K562 (cell line): ENCODE data around the gene SPATA32. TPM values are rescaled to one million over a fixed set of nuclear protein-coding genes. Genes with fewer than 3 reads are reported as not detected.
A peak's percentile ranks its signal among the peaks of the same experiment; 100 is the strongest.

Experiments used
- DMBX1 ChIP-seq: fragments of 250-450 bp; sonication (Bioruptor Pico); IDR thresholded peaks from 2 replicates; pipeline ENCODE4 v1.8.0; 2022; ENCODE audit warnings: inconsistent platforms, mild to moderate bottlenecking, moderate library complexity, borderline replicate concordance
- MCM3 ChIP-seq: fragments of 450-650 bp; IDR thresholded peaks from 2 replicates; pipeline ENCODE4 v1.6.1; 2016
- MTA3 ChIP-seq: fragments of 450-650 bp; formaldehyde crosslinking; IDR thresholded peaks from 2 replicates; pipeline ENCODE4 v1.6.1; 2017; ENCODE audit warnings: mild to moderate bottlenecking, borderline replicate concordance
- NCOA2 ChIP-seq, 2 experiments: fragments of 450-650 bp; IDR thresholded peaks; 2 replicates each; pipeline ENCODE4 v1.6.1; 2018; ENCODE audit warnings: mild to moderate bottlenecking in 2 of 2, moderate library complexity in 1 of 2; ENCODE audit not compliant: partially characterized antibody in 2 of 2
- SETDB1 ChIP-seq: IDR thresholded peaks from one replicate; pipeline ENCODE4 v1.6.1; 2012; ENCODE audit warnings: low read length, control low read depth, inconsistent platforms
- XRCC4 ChIP-seq: IDR thresholded peaks from one replicate; pipeline ENCODE4 v1.6.1; 2011; ENCODE audit not compliant: insufficient read depth, insufficient read length; ENCODE audit errors: extremely low read depth
- ZNF551 ChIP-seq: fragments of 250-450 bp; sonication (Bioruptor Pico); IDR thresholded peaks from 2 replicates; pipeline ENCODE4 v1.5.0; 2021; ENCODE audit warnings: mild to moderate bottlenecking, moderate library complexity
- polyA plus RNA-seq, 8 experiments: library from polyadenylated mRNA; depleted of rRNA in 4 of 8; stranded (reverse) in 5 of 8; unstranded in 3 of 8; fragments of >200 nt; fragmentation: Nextera tagmentation in 2 of 8; fragmentation: Illumina TruSeq in 1 of 8; extraction: Ambion mirVana in 2 of 8; extraction: Trizol in 1 of 8; gene quantifications; 2 replicates each; pipeline versions ENCODE4 v1.2.1 to v1.2.3, GENCODE V29; 2011 to 2014; ENCODE audit warnings: inconsistent platforms in 1 of 8, missing spikeins in 1 of 8
- total RNA-seq, 7 experiments: library from RNA; depleted of rRNA in 6 of 7; stranded (reverse); fragments of >200 nt in 6 of 7; fragmentation: Illumina TruSeq in 2 of 7; extraction: Trizol in 2 of 7; gene quantifications; 2 replicates each; pipeline versions ENCODE4 v1.2.1 to v1.2.3, GENCODE V29; 2011 to 2021; ENCODE audit warnings: low replicate concordance in 1 of 7
- TF ChIP-seq, protein P1 (sequence below): fragments of 250-450 bp; sonication (Bioruptor Pico); IDR thresholded peaks from 2 replicates; pipeline ENCODE4 v1.4.0; 2020
- TF ChIP-seq, protein P2 (sequence below): fragments of 450-650 bp; IDR thresholded peaks from one replicate; pipeline ENCODE4 v1.6.1; 2018; ENCODE audit warnings: mild to moderate bottlenecking, moderate library complexity; ENCODE audit not compliant: partially characterized antibody
- TF ChIP-seq, protein P3 (sequence below): fragments of 200-800 bp; sonication (Bioruptor generic); IDR thresholded peaks from 2 replicates; pipeline ENCODE4 v1.6.1; 2017; ENCODE audit warnings: missing genetic modification characterization, missing compliant biosample characterization
- TF ChIP-seq, protein P4 (sequence below): fragments of 200-800 bp; sonication (Bioruptor generic); IDR thresholded peaks from 2 replicates; pipeline ENCODE4 v1.6.1; 2016; ENCODE audit warnings: missing genetic modification characterization, missing compliant biosample characterization
- TF ChIP-seq, protein P5 (sequence below): sonication (generic); formaldehyde crosslinking; IDR thresholded peaks from 2 replicates; pipeline ENCODE4 v1.8.1; 2022; ENCODE audit warnings: missing genetic modification reagents

Gene SPATA32
- total and polyA plus RNA-seq, 9 of the 15 experiments (the other 6 are each of a cell fraction or from before 2014, with no cell fraction given): 0.03 to 0.06 TPM; not detected in 7

DNA sequence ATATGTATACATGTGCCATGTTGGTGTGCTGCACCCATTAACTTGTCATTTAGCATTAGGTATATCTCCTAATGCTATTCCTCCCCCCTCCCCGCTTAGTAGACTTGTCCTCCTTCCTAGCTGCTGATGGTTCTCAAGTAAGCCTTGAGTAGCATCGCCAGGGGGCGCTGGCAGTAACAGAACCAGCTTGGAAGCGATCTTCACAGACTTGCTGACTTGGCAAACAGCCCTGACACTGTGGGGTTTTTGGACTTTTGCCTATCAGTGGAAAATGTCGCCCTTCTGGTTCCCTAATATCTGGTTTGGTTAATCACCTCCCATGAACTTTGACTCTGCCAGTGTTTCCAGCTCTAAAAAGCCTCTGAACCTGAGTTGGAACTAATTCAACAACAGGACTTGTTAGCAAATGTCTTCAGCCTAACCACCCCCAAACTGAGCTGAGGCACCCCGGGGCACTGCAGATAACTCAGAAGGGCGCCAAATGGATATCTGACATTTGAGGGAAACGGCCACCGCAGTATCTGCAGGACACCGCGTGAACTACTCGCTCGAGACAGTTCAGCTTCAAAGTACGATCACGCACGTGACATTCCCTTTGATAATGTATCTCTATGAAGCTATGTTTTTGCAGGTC, 15.4 kb upstream of the SPATA32 start (continued):
- TF ChIP-seq, protein P1, sequence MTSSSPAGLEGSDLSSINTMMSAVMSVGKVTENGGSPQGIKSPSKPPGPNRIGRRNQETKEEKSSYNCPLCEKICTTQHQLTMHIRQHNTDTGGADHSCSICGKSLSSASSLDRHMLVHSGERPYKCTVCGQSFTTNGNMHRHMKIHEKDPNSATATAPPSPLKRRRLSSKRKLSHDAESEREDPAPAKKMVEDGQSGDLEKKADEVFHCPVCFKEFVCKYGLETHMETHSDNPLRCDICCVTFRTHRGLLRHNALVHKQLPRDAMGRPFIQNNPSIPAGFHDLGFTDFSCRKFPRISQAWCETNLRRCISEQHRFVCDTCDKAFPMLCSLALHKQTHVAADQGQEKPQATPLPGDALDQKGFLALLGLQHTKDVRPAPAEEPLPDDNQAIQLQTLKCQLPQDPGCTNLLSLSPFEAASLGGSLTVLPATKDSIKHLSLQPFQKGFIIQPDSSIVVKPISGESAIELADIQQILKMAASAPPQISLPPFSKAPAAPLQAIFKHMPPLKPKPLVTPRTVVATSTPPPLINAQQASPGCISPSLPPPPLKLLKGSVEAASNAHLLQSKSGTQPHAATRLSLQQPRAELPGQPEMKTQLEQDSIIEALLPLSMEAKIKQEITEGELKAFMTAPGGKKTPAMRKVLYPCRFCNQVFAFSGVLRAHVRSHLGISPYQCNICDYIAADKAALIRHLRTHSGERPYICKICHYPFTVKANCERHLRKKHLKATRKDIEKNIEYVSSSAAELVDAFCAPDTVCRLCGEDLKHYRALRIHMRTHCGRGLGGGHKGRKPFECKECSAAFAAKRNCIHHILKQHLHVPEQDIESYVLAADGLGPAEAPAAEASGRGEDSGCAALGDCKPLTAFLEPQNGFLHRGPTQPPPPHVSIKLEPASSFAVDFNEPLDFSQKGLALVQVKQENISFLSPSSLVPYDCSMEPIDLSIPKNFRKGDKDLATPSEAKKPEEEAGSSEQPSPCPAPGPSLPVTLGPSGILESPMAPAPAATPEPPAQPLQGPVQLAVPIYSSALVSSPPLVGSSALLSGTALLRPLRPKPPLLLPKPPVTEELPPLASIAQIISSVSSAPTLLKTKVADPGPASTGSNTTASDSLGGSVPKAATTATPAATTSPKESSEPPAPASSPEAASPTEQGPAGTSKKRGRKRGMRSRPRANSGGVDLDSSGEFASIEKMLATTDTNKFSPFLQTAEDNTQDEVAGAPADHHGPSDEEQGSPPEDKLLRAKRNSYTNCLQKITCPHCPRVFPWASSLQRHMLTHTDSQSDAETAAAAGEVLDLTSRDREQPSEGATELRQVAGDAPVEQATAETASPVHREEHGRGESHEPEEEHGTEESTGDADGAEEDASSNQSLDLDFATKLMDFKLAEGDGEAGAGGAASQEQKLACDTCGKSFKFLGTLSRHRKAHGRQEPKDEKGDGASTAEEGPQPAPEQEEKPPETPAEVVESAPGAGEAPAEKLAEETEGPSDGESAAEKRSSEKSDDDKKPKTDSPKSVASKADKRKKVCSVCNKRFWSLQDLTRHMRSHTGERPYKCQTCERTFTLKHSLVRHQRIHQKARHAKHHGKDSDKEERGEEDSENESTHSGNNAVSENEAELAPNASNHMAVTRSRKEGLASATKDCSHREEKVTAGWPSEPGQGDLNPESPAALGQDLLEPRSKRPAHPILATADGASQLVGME (CRISPR knock-in tag): no peak
- TF ChIP-seq ZNF551: no peak
- TF ChIP-seq DMBX1 (CRISPR knock-in tag): no peak
- TF ChIP-seq XRCC4: no peak
- TF ChIP-seq SETDB1: no peak
- TF ChIP-seq NCOA2 (IDR thresholded peaks at IDR 0.05; ENCODE audit: partially characterized antibody in 2 of 2): no peak
- no peak for TF ChIP-seq MCM3
- TF ChIP-seq, protein P2, sequence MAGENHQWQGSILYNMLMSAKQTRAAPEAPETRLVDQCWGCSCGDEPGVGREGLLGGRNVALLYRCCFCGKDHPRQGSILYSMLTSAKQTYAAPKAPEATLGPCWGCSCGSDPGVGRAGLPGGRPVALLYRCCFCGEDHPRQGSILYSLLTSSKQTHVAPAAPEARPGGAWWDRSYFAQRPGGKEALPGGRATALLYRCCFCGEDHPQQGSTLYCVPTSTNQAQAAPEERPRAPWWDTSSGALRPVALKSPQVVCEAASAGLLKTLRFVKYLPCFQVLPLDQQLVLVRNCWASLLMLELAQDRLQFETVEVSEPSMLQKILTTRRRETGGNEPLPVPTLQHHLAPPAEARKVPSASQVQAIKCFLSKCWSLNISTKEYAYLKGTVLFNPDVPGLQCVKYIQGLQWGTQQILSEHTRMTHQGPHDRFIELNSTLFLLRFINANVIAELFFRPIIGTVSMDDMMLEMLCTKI: no peak
- TF ChIP-seq, protein P3, sequence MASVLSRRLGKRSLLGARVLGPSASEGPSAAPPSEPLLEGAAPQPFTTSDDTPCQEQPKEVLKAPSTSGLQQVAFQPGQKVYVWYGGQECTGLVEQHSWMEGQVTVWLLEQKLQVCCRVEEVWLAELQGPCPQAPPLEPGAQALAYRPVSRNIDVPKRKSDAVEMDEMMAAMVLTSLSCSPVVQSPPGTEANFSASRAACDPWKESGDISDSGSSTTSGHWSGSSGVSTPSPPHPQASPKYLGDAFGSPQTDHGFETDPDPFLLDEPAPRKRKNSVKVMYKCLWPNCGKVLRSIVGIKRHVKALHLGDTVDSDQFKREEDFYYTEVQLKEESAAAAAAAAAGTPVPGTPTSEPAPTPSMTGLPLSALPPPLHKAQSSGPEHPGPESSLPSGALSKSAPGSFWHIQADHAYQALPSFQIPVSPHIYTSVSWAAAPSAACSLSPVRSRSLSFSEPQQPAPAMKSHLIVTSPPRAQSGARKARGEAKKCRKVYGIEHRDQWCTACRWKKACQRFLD (CRISPR knock-in tag): no peak
- TF ChIP-seq MTA3: peak; percentile 83
- TF ChIP-seq, protein P4, sequence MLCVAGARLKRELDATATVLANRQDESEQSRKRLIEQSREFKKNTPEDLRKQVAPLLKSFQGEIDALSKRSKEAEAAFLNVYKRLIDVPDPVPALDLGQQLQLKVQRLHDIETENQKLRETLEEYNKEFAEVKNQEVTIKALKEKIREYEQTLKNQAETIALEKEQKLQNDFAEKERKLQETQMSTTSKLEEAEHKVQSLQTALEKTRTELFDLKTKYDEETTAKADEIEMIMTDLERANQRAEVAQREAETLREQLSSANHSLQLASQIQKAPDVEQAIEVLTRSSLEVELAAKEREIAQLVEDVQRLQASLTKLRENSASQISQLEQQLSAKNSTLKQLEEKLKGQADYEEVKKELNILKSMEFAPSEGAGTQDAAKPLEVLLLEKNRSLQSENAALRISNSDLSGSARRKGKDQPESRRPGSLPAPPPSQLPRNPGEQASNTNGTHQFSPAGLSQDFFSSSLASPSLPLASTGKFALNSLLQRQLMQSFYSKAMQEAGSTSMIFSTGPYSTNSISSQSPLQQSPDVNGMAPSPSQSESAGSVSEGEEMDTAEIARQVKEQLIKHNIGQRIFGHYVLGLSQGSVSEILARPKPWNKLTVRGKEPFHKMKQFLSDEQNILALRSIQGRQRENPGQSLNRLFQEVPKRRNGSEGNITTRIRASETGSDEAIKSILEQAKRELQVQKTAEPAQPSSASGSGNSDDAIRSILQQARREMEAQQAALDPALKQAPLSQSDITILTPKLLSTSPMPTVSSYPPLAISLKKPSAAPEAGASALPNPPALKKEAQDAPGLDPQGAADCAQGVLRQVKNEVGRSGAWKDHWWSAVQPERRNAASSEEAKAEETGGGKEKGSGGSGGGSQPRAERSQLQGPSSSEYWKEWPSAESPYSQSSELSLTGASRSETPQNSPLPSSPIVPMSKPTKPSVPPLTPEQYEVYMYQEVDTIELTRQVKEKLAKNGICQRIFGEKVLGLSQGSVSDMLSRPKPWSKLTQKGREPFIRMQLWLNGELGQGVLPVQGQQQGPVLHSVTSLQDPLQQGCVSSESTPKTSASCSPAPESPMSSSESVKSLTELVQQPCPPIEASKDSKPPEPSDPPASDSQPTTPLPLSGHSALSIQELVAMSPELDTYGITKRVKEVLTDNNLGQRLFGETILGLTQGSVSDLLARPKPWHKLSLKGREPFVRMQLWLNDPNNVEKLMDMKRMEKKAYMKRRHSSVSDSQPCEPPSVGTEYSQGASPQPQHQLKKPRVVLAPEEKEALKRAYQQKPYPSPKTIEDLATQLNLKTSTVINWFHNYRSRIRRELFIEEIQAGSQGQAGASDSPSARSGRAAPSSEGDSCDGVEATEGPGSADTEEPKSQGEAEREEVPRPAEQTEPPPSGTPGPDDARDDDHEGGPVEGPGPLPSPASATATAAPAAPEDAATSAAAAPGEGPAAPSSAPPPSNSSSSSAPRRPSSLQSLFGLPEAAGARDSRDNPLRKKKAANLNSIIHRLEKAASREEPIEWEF (CRISPR knock-in tag): no peak
- TF ChIP-seq, protein P5, sequence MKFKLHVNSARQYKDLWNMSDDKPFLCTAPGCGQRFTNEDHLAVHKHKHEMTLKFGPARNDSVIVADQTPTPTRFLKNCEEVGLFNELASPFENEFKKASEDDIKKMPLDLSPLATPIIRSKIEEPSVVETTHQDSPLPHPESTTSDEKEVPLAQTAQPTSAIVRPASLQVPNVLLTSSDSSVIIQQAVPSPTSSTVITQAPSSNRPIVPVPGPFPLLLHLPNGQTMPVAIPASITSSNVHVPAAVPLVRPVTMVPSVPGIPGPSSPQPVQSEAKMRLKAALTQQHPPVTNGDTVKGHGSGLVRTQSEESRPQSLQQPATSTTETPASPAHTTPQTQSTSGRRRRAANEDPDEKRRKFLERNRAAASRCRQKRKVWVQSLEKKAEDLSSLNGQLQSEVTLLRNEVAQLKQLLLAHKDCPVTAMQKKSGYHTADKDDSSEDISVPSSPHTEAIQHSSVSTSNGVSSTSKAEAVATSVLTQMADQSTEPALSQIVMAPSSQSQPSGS (CRISPR knock-in tag): no peak
